ENCODE data around the gene TRAPPC11. TPM values are rescaled to one million over a fixed set of nuclear protein-coding genes. Genes with fewer than 3 reads are reported as not detected.
A peak's percentile ranks its signal among the peaks of the same experiment; 100 is the strongest.
"Not testable (repeated sequence)": the region's sequence is repeated elsewhere in the genome, so short reads cannot be mapped to it uniquely, and the experiment has no call there.

TRAPPC11 gene
- total RNA-seq, 1 experiment from 2014 or later, result 36.3 TPM

- no peak overlapping the region for H3K4me3 ChIP-seq
- no peak for DNase-seq (ENCODE audit: low read depth in 1 of 2, low spot score in 2 of 2)
- peaks cover 13% of the 10 kb centered on the region for H3K36me3 ChIP-seq
- no peaks in the 10 kb centered on the region for H3K27me3 ChIP-seq (replicated peaks)
- H3K4me1 ChIP-seq (replicated peaks), result no peaks in the 10 kb centered on the region
- H3K27ac ChIP-seq, result no peak overlapping the region
- no peaks in the 10 kb centered on the region for H3K9me3 ChIP-seq (replicated peaks)
Observed at GRCh38 chr4:183716302-183716701, 57.2 kb downstream of the TRAPPC11 start.

- DNase-seq (ENCODE audit: low read depth in 1 of 2, low spot score in 2 of 2), result no peak
- H3K27ac ChIP-seq, result no peak overlapping the region
- peaks cover 6% of the 10 kb centered on the region for H3K27me3 ChIP-seq (replicated peaks)
- peaks cover 4% of the 10 kb centered on the region; the same call in 1 of the 2 replicates for H3K4me1 ChIP-seq (replicated peaks)
- H3K36me3 ChIP-seq, result peaks cover 3% of the 10 kb centered on the region
- H3K4me3 ChIP-seq, result no peak overlapping the region
- no peaks in the 10 kb centered on the region for H3K9me3 ChIP-seq (replicated peaks)
Observed at GRCh38 chr4:183718876-183719275, 59.8 kb downstream of the TRAPPC11 start.

- Histone ChIP-seq H3K4me1 (replicated peaks) (peaks cover 4% of the 10 kb centered on the region; the same call in 1 of the 2 replicates), H3K27ac (no peak overlapping the region), H3K4me3 (no peak overlapping the region), H3K36me3 (no peaks in the 10 kb centered on the region), H3K27me3 (replicated peaks) (peaks cover 6% of the 10 kb centered on the region), H3K9me3 (replicated peaks) (no peaks in the 10 kb centered on the region)
- no peak for DNase-seq (ENCODE audit: low read depth in 1 of 2, low spot score in 2 of 2)
Observed at GRCh38 chr4:183721207-183722081, 62.4 kb downstream of the TRAPPC11 start.

GRCh38 chr4:183722731-183723560 lies 63.9 kb downstream of the TRAPPC11 start:
- peak overlapping the region; percentile 42 for H3K4me3 ChIP-seq
- no peaks in the 10 kb centered on the region for H3K9me3 ChIP-seq (replicated peaks)
- no peaks in the 10 kb centered on the region for H3K36me3 ChIP-seq
- peaks cover 4% of the 10 kb centered on the region; the same call in 1 of the 2 replicates for H3K4me1 ChIP-seq (replicated peaks)
- no peak overlapping the region for H3K27ac ChIP-seq
- H3K27me3 ChIP-seq (replicated peaks), result peaks cover 6% of the 10 kb centered on the region
- DNase-seq (ENCODE audit: low read depth in 1 of 2, low spot score in 2 of 2), result no peak

GRCh38 chr4:183723561-183724228 lies 64.6 kb downstream of the TRAPPC11 start:
- no peaks in the 10 kb centered on the region for H3K36me3 ChIP-seq
- peaks cover 4% of the 10 kb centered on the region; the same call in 1 of the 2 replicates for H3K4me1 ChIP-seq (replicated peaks)
- H3K9me3 ChIP-seq (replicated peaks), result no peaks in the 10 kb centered on the region
- peaks cover 6% of the 10 kb centered on the region for H3K27me3 ChIP-seq (replicated peaks)
- H3K27ac ChIP-seq, result no peak overlapping the region
- DNase-seq (ENCODE audit: low read depth in 1 of 2, low spot score in 2 of 2), result no peak
- H3K4me3 ChIP-seq, result no peak overlapping the region

GRCh38 chr4:183725585-183725984 lies 66.5 kb downstream of the TRAPPC11 start:
- not testable (repeated sequence) for H3K27ac ChIP-seq; H3K9me3 ChIP-seq (replicated peaks); H3K36me3 ChIP-seq; DNase-seq (ENCODE audit: low read depth in 1 of 2, low spot score in 2 of 2); H3K27me3 ChIP-seq (replicated peaks); H3K4me1 ChIP-seq (replicated peaks); H3K4me3 ChIP-seq

GRCh38 chr4:183727482-183727881 lies 68.4 kb downstream of the TRAPPC11 start:
- Histone ChIP-seq H3K36me3 (no peaks in the 10 kb centered on the region), H3K9me3 (replicated peaks) (no peaks in the 10 kb centered on the region), H3K27ac (no peak overlapping the region), H3K4me3 (no peak overlapping the region), H3K27me3 (replicated peaks) (peaks cover 6% of the 10 kb centered on the region), H3K4me1 (replicated peaks) (peaks cover 4% of the 10 kb centered on the region; the same call in 1 of the 2 replicates)
- DNase-seq (ENCODE audit: low read depth in 1 of 2, low spot score in 2 of 2), result no peak

- Histone ChIP-seq H3K4me1 (replicated peaks) (no peaks in the 10 kb centered on the region), H3K27ac (no peak overlapping the region)
Observed at GRCh38 chr4:183728223-183729068, 69.4 kb downstream of the TRAPPC11 start.

GRCh38 chr4:183729069-183729406 lies 69.9 kb downstream of the TRAPPC11 start:
- Histone ChIP-seq H3K4me1 (replicated peaks) (no peaks in the 10 kb centered on the region), H3K4me3 (no peak overlapping the region), H3K27ac (no peak overlapping the region), H3K9me3 (replicated peaks) (no peaks in the 10 kb centered on the region), H3K27me3 (replicated peaks) (no peaks in the 10 kb centered on the region), H3K36me3 (no peaks in the 10 kb centered on the region)
- no peak for DNase-seq (ENCODE audit: low read depth in 1 of 2, low spot score in 2 of 2)

More at GRCh38 chr4:183728223-183729068, 69.4 kb downstream of the TRAPPC11 start:
- H3K9me3 ChIP-seq (replicated peaks), result no peaks in the 10 kb centered on the region
- peak in 1 of 2 experiments; percentile 34 for DNase-seq (ENCODE audit: low read depth in 1 of 2, low spot score in 2 of 2)
- no peaks in the 10 kb centered on the region; the same call in 1 of the 2 replicates for H3K27me3 ChIP-seq (replicated peaks)
- H3K4me3 ChIP-seq, result no peak overlapping the region
- H3K36me3 ChIP-seq, result no peaks in the 10 kb centered on the region

- Histone ChIP-seq H3K27ac (no peak overlapping the region), H3K4me1 (replicated peaks) (no peaks in the 10 kb centered on the region), H3K4me3 (no peak overlapping the region), H3K27me3 (replicated peaks) (no peaks in the 10 kb centered on the region), H3K9me3 (replicated peaks) (no peaks in the 10 kb centered on the region), H3K36me3 (no peaks in the 10 kb centered on the region)
- peak in 1 of 2 experiments; percentile 22 for DNase-seq (ENCODE audit: low read depth in 1 of 2, low spot score in 2 of 2)
Observed at GRCh38 chr4:183729430-183730328, 70.6 kb downstream of the TRAPPC11 start.

- no peak overlapping the region for H3K27ac ChIP-seq
- no peak overlapping the region for H3K4me3 ChIP-seq
- H3K27me3 ChIP-seq (replicated peaks), result no peaks in the 10 kb centered on the region
- no peaks in the 10 kb centered on the region for H3K36me3 ChIP-seq
- H3K9me3 ChIP-seq (replicated peaks), result no peaks in the 10 kb centered on the region
- peak in 1 of 2 experiments; percentile 6 for DNase-seq (ENCODE audit: low read depth in 1 of 2, low spot score in 2 of 2)
- H3K4me1 ChIP-seq (replicated peaks), result no peaks in the 10 kb centered on the region
Observed at GRCh38 chr4:183732296-183732695, 73.2 kb downstream of the TRAPPC11 start.

GRCh38 chr4:183733181-183733580 lies 74.1 kb downstream of the TRAPPC11 start:
- no peaks in the 10 kb centered on the region for H3K4me1 ChIP-seq (replicated peaks)
- no peaks in the 10 kb centered on the region for H3K9me3 ChIP-seq (replicated peaks)
- no peak overlapping the region for H3K4me3 ChIP-seq
- no peaks in the 10 kb centered on the region for H3K36me3 ChIP-seq
- no peaks in the 10 kb centered on the region for H3K27me3 ChIP-seq (replicated peaks)
- DNase-seq (ENCODE audit: low read depth in 1 of 2, low spot score in 2 of 2), result no peak
- H3K27ac ChIP-seq, result no peak overlapping the region
